HG03469 (cell line): Measurements from ENCODE around the gene ADAMTS20.

Experiments
- ATAC-seq: cut with Tn5 transposase; IDR thresholded peaks from one replicate; pipeline ENCODE4 v1.9.1; 2021; ENCODE audit warnings: mild to moderate bottlenecking, moderate library complexity, moderate number of reproducible peaks; ENCODE audit not compliant: unreplicated experiment

ADAMTS20 gene

GRCh38 chr12:43493261-43493797 lies 58.7 kb downstream of the ADAMTS20 start:
- ATAC-seq = no peak

GRCh38 chr12:43482311-43483085 lies 69.5 kb downstream of the ADAMTS20 start:
- ATAC-seq = no peak

GRCh38 chr12:43480591-43480990 lies 71.4 kb downstream of the ADAMTS20 start:
- no peak for ATAC-seq

- ATAC-seq = no peak
Measured at GRCh38 chr12:43462741-43463140, 89.3 kb downstream of the ADAMTS20 start.

DNA sequence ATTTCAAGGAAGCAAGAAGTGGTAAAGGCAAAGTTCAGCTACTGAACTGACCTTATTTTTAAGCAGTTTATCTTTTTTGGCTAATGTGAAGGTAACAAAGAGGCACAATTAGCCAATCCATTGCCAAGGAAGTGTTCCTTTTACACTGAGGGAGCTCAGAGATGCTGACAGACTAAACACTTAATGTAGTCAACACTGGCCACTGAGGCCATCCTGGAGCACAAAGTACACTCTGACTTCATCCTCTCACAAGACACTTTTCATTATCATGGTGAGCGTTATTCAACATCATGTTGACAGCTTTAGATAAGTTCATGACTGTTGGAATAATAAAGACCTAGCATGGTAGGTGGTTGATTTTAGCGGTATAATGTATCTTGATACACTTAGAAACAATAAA lies 89.9 kb downstream of the ADAMTS20 start:
- no peak for ATAC-seq

GRCh38 chr12:43459285-43459684 lies 92.7 kb downstream of the ADAMTS20 start:
- no peak for ATAC-seq

- ATAC-seq = no peak
Measured at GRCh38 chr12:43453761-43454160, 98.2 kb downstream of the ADAMTS20 start.

DNA sequence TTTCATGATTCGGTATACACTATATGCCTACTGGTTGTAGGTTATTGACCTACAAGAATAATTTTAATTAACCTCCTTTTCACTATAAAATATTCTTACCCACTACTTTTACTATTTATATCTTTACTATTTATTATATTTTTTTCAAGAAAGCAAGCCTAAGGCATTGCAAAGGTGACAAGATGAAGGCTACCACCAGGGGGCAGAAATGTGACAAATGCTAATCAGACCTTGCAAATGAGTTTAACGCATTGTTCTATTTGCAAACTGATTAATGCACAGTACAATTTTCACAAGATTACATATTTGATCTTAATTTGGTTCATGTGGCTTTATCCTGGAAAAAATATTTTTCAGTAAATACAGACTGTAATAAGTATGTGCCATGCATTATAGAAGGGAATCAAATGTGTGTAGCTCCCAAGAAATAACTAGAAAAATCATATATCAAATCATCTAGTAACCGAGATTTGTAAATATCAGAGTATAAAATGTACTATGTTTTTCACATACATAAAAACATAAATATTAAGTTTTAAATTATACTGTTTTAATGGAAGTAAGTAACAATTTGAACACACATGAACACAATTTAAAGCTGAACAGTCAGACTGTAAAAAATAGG lies 107.0 kb downstream of the ADAMTS20 start:
- peak; percentile 52 for ATAC-seq

DNA sequence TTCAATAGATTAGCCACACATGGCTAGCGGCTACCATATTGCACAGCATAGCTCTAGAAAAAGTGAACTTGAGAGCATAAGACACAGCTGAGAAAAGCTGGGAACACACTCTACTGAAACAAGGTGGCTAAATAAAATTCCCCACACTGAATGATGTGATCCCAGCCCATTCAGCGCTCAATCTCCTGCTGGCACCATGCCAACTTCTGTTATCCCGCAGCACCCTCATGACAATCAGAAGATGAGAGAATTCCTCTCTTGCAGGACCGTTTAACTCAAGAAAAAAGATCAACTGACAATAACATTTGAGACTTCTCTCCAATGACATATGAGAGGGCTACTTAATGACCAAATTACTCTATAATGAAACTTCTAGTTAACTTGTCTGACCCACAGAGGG lies 115.4 kb downstream of the ADAMTS20 start:
- ATAC-seq = no peak

- ATAC-seq = no peak
Measured at GRCh38 chr12:43434614-43435013, 117.4 kb downstream of the ADAMTS20 start.

DNA sequence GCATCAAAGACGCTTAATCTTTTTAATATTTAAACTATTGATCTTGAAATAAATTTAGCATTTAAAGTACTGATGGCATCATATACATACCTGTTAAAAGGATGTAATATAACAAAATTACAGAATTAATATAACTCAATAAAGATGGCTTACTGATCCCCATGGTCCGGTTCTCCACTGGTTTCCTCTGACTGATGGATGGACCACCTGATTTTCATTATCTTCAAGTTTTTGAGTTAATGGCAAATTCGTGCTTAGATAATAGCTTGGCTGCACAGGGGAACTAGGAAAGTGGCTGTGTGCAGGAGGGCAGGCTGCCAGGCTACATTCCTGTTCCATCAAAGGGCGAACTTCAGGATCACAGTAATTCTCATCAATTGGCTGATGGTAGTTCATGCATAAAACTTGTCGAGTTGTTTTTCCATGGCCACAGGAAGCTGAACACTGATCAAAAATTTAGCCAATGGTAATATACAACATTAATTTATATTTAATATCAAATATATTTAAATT lies 123.9 kb downstream of the ADAMTS20 start:
- no peak for ATAC-seq

GRCh38 chr12:43425361-43425760 lies 126.6 kb downstream of the ADAMTS20 start:
- no peak for ATAC-seq

DNA sequence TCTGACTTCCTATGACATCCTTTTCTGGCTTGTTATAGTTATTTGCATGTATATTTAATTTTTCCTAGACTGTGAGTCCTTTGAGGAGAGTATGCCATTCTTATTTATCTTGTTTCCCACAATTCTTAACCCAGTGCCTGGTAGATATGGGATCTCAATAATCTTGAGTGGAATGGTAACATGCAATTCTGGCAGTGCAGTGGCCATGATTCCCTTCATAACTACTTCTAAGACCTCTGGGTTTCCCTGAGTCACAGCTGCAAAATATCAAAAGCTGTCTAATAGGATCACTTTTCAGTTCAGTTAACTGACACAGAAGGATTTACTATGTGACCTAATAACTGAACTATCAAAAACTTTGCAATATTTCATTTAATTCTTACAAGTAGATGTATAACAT lies 135.0 kb downstream of the ADAMTS20 start:
- no peak for ATAC-seq

GRCh38 chr12:43407816-43408645 lies 144.0 kb downstream of the ADAMTS20 start:
- peak; percentile 79 for ATAC-seq

- ATAC-seq = no peak
Measured at GRCh38 chr12:43406801-43407200, 145.2 kb downstream of the ADAMTS20 start.

- no peak for ATAC-seq
Measured at GRCh38 chr12:43402436-43402835, 149.6 kb downstream of the ADAMTS20 start.

GRCh38 chr12:43401096-43401495 lies 150.9 kb downstream of the ADAMTS20 start:
- ATAC-seq = no peak

GRCh38 chr12:43396671-43397070 lies 155.3 kb downstream of the ADAMTS20 start:
- no peak for ATAC-seq

DNA sequence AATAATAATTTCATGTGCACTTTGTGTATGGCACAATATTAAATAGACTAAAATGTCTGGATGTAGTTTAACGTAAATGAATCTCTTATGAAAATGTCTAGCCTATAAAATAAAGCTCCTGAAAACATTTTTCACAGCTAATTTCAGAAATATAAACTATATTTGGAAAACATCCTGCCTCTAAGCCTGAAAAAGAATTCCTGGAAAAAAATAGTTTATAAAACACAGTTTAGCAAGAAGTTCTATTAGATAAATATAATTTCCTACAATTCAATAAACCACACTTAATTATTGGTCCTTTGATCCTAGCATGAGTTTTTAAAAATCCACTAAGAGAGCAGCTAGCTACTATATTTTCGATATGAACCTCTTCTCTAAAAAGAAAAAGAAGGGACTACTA lies 159.9 kb downstream of the ADAMTS20 start:
- no peak for ATAC-seq

DNA sequence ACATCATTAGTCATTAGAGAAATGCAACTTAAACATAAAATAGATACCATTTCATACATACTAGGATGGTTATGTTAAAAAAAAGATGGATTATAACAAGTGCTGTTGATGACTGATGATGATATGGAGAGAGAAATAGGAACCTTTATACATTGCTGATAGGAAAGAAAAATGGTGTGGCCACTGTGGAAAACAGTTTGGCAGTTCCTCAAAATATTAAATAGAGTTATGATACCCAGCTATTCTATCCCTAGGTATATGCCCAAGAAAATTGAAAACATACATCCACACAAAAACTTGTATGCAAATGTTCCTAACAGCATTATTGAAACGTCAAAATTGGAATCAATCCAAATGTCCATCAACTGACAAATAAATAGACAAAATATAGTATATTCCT lies 170.1 kb downstream of the ADAMTS20 start:
- no peak for ATAC-seq

DNA sequence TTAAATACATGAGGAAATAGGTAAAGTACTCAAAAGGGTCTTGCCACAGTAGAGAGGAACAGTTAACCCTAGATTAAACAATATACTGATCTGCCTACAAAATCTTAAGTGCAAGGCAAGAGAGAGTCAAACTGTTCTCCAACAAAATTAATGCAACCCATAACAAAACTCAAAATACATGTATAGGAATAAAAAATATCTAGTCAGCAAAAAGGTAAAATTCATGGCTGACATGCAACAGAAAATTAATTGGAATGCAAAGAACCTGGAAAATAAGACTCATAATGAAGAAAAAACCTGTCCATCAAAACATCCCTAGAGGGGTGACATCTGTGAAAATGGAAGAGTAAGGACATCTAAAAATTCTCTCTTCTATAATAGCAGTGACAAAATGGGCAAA lies 173.6 kb downstream of the ADAMTS20 start:
- ATAC-seq = no peak
